HG03520 (cell line): ENCODE measurements around the gene DPF3.

Experiments used
- ATAC-seq: cut with Tn5 transposase; IDR thresholded peaks from one replicate; pipeline ENCODE4 v1.9.1; 2021; ENCODE audit warnings: mild to moderate bottlenecking, moderate library complexity; ENCODE audit not compliant: unreplicated experiment

DPF3 gene

GRCh38 chr14:72582582-72582981, 311.3 kb downstream of the DPF3 start:
- ATAC-seq = no peak

GRCh38 chr14:72578514-72578913, 315.4 kb downstream of the DPF3 start:
- no peak for ATAC-seq

GRCh38 chr14:72577521-72577920, 316.4 kb downstream of the DPF3 start:
- ATAC-seq = no peak

GRCh38 chr14:72576258-72576657, 317.6 kb downstream of the DPF3 start:
- ATAC-seq = no peak

GRCh38 chr14:72574715-72575114, 319.2 kb downstream of the DPF3 start:
- no peak for ATAC-seq

- ATAC-seq = no peak
These were observed 320.0 kb downstream of the DPF3 start for GRCh38 chr14:72573725-72574417.
